ENCODE data around the gene COPRS.

DNA sequence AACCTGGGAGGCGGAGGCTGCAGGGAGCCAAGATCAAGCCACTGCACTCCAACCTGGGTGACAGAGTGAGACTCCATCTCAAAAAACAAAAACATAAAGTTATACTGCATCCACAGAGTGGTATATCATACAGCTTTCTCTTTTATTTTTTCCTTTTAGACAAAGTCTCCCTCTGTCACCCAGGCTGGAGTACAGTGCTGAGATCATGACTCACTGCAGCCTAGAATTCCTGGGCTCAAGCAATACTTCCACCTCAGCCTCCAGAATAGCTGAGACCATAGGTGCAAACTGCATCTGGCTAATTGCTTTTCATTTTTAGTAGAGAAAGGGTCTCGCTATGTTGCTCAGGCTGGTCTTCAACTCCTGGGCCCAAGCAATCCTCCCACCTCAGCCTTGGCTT is 10.0 kb upstream of the COPRS start:
- TF ChIP-seq, protein P1, sequence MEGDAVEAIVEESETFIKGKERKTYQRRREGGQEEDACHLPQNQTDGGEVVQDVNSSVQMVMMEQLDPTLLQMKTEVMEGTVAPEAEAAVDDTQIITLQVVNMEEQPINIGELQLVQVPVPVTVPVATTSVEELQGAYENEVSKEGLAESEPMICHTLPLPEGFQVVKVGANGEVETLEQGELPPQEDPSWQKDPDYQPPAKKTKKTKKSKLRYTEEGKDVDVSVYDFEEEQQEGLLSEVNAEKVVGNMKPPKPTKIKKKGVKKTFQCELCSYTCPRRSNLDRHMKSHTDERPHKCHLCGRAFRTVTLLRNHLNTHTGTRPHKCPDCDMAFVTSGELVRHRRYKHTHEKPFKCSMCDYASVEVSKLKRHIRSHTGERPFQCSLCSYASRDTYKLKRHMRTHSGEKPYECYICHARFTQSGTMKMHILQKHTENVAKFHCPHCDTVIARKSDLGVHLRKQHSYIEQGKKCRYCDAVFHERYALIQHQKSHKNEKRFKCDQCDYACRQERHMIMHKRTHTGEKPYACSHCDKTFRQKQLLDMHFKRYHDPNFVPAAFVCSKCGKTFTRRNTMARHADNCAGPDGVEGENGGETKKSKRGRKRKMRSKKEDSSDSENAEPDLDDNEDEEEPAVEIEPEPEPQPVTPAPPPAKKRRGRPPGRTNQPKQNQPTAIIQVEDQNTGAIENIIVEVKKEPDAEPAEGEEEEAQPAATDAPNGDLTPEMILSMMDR (IDR thresholded peaks at IDR 0.05), result no peak
- TF ChIP-seq OVOL2 (CRISPR knock-in tag; IDR thresholded peaks at IDR 0.05; ENCODE audit: borderline replicate concordance) (no peak), SMAD4 (CRISPR knock-in tag; IDR thresholded peaks at IDR 0.05) (no peak), HMGA2 (CRISPR knock-in tag; IDR thresholded peaks at IDR 0.05) (no peak), NR2C2 (CRISPR knock-in tag; IDR thresholded peaks at IDR 0.05) (no peak), CBFB (CRISPR knock-in tag; IDR thresholded peaks at IDR 0.05; ENCODE audit: low read depth) (no peak), NFE2L1 (CRISPR knock-in tag; IDR thresholded peaks at IDR 0.05) (no peak), SMAD3 (CRISPR knock-in tag; IDR thresholded peaks at IDR 0.05; ENCODE audit: borderline replicate concordance) (no peak), USF2 (CRISPR knock-in tag; IDR thresholded peaks at IDR 0.05) (no peak), ZBTB21 (CRISPR knock-in tag; IDR thresholded peaks at IDR 0.05; ENCODE audit: borderline replicate concordance) (no peak)
- TF ChIP-seq, protein P2, sequence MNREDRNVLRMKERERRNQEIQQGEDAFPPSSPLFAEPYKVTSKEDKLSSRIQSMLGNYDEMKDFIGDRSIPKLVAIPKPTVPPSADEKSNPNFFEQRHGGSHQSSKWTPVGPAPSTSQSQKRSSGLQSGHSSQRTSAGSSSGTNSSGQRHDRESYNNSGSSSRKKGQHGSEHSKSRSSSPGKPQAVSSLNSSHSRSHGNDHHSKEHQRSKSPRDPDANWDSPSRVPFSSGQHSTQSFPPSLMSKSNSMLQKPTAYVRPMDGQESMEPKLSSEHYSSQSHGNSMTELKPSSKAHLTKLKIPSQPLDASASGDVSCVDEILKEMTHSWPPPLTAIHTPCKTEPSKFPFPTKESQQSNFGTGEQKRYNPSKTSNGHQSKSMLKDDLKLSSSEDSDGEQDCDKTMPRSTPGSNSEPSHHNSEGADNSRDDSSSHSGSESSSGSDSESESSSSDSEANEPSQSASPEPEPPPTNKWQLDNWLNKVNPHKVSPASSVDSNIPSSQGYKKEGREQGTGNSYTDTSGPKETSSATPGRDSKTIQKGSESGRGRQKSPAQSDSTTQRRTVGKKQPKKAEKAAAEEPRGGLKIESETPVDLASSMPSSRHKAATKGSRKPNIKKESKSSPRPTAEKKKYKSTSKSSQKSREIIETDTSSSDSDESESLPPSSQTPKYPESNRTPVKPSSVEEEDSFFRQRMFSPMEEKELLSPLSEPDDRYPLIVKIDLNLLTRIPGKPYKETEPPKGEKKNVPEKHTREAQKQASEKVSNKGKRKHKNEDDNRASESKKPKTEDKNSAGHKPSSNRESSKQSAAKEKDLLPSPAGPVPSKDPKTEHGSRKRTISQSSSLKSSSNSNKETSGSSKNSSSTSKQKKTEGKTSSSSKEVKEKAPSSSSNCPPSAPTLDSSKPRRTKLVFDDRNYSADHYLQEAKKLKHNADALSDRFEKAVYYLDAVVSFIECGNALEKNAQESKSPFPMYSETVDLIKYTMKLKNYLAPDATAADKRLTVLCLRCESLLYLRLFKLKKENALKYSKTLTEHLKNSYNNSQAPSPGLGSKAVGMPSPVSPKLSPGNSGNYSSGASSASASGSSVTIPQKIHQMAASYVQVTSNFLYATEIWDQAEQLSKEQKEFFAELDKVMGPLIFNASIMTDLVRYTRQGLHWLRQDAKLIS (CRISPR knock-in tag; IDR thresholded peaks at IDR 0.05; ENCODE audit: borderline replicate concordance), result no peak
- TF ChIP-seq, protein P3, sequence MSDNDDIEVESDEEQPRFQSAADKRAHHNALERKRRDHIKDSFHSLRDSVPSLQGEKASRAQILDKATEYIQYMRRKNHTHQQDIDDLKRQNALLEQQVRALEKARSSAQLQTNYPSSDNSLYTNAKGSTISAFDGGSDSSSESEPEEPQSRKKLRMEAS (CRISPR knock-in tag; IDR thresholded peaks at IDR 0.05), result no peak
